Astrocyte (in vitro differentiated cells and primary cell): ENCODE results near the gene CCDC158. TPM values are rescaled to one million over a fixed set of nuclear protein-coding genes. Genes with fewer than 3 reads are reported as not detected.

Experiments
- DNase-seq: peaks from one replicate; pipeline ENCODE4 v3.0.0-alpha.2; 2010; ENCODE audit warnings: low read depth
- FAIRE-seq: peaks from 2 replicates; lab custom pipeline; 2011; peaks lifted over from hg19 to GRCh38; lab: Jason Lieb, UNC
- H2AFZ ChIP-seq: 2 replicates; pipeline ENCODE4 v1.6.0; 2012; ENCODE audit warnings: low read depth, low read length, inconsistent platforms
- H3K27ac ChIP-seq: 2 replicates; pipeline ENCODE4 v1.5.1; 2011; ENCODE audit warnings: low read depth, low read length, inconsistent platforms
- H3K27me3 ChIP-seq: 2 replicates; pipeline ENCODE4 v1.6.0; 2011; ENCODE audit warnings: low read length, inconsistent platforms; ENCODE audit not compliant: insufficient read depth
- H3K36me3 ChIP-seq: 2 replicates; pipeline ENCODE4 v1.5.1; 2011; ENCODE audit warnings: low read length, inconsistent platforms; ENCODE audit not compliant: insufficient read depth
- H3K4me1 ChIP-seq: 2 replicates; pipeline ENCODE4 v1.5.1; 2011; ENCODE audit warnings: low read length, inconsistent platforms; ENCODE audit not compliant: insufficient read depth
- H3K4me2 ChIP-seq: 2 replicates; pipeline ENCODE4 v1.6.0; 2012; ENCODE audit warnings: low read length, inconsistent platforms
- H3K4me3 ChIP-seq: 2 replicates; pipeline ENCODE4 v1.5.1; 2011; ENCODE audit warnings: low read depth, mild to moderate bottlenecking, low read length, inconsistent platforms; ENCODE audit not compliant: insufficient read depth
- H3K79me2 ChIP-seq: 2 replicates; pipeline ENCODE4 v1.6.0; 2012; ENCODE audit warnings: mild to moderate bottlenecking, low read length, inconsistent platforms; ENCODE audit not compliant: insufficient read depth
- H3K9ac ChIP-seq: 2 replicates; pipeline ENCODE4 v1.6.0; 2012; ENCODE audit warnings: mild to moderate bottlenecking, low read length, inconsistent platforms
- H3K9me3 ChIP-seq: 2 replicates; pipeline ENCODE4 v1.5.1; 2012; ENCODE audit warnings: low read depth, mild to moderate bottlenecking, low read length, inconsistent platforms; ENCODE audit not compliant: insufficient read depth
- H4K20me1 ChIP-seq: 2 replicates; pipeline ENCODE4 v1.6.0; 2012; ENCODE audit warnings: low read length, inconsistent platforms; ENCODE audit not compliant: insufficient read depth
- H3K27ac Mint-ChIP-seq: one replicate; pipeline ENCODE4 v1.8.0; 2021; ENCODE audit warnings: mild to moderate bottlenecking, mixed read lengths; ENCODE audit not compliant: unreplicated experiment
- H3K27me3 Mint-ChIP-seq: one replicate; pipeline ENCODE4 v1.8.0; 2021; ENCODE audit warnings: low read depth, mixed read lengths; ENCODE audit not compliant: unreplicated experiment
- H3K36me3 Mint-ChIP-seq: one replicate; pipeline ENCODE4 v1.8.0; 2021; ENCODE audit warnings: low read depth, mixed read lengths; ENCODE audit not compliant: unreplicated experiment
- H3K4me1 Mint-ChIP-seq: one replicate; pipeline ENCODE4 v1.8.0; 2021; ENCODE audit warnings: low read depth, mixed read lengths; ENCODE audit not compliant: unreplicated experiment
- H3K4me3 Mint-ChIP-seq: one replicate; pipeline ENCODE4 v1.8.0; 2021; ENCODE audit warnings: mild to moderate bottlenecking, moderate library complexity, mixed read lengths; ENCODE audit not compliant: unreplicated experiment
- H3K9me3 Mint-ChIP-seq: one replicate; pipeline ENCODE4 v1.8.0; 2021; ENCODE audit warnings: mild to moderate bottlenecking, mixed read lengths; ENCODE audit not compliant: unreplicated experiment
- EZH2 ChIP-seq: IDR thresholded peaks from 2 replicates; pipeline ENCODE4 v1.6.1; 2012; ENCODE audit warnings: mild to moderate bottlenecking, low read length, inconsistent platforms; ENCODE audit not compliant: insufficient read depth
- total RNA-seq: library from RNA; stranded (reverse); gene quantifications from 2 replicates; pipeline ENCODE4 v1.2.1, GENCODE V29; 2021
- TF ChIP-seq, protein P1 (sequence below): IDR thresholded peaks from 2 replicates; pipeline ENCODE4 v1.5.1; 2011; ENCODE audit warnings: low read depth, mild to moderate bottlenecking, inconsistent platforms, low read length, moderate library complexity; ENCODE audit not compliant: insufficient read depth

CCDC158 gene
- total RNA-seq, 1 donor from 2014 or later: not detected

DNA sequence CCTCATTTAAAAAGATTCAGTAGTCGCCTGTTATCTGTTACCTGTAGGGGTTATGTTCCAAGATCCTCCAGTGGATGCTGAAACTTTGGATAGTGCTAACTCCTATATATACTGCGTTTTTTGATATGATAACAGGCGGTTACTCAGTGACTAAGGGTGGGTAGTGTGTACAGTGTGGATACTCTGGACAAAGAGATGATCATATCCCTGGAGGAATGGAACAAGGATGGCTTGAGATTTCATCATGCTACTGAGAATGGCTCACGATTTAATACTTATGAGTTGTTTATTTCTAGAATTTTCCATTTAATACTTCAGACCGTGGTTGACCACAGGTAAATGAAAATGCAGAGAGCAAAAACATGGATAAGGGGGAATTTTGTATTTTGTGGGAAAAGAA, 147.9 kb downstream of the CCDC158 start:
- peaks cover 5% of the 10 kb centered on the region for H3K4me1 Mint-ChIP-seq
- no peak for FAIRE-seq
- no peak overlapping the region for H2AFZ ChIP-seq
- no peak overlapping the region for H3K27ac Mint-ChIP-seq
- H3K9ac ChIP-seq: no peak overlapping the region
- no peaks in the 10 kb centered on the region for H3K36me3 ChIP-seq
- no peaks in the 10 kb centered on the region for H3K9me3 ChIP-seq
- no peak overlapping the region for H3K4me3 Mint-ChIP-seq
- H3K9me3 Mint-ChIP-seq: no peaks in the 10 kb centered on the region
- no peak overlapping the region for H3K4me3 ChIP-seq
- H3K27me3 Mint-ChIP-seq: peaks cover 3% of the 10 kb centered on the region
- H3K4me2 ChIP-seq: no peak overlapping the region
- H3K27ac ChIP-seq: no peak overlapping the region
- DNase-seq: no peak
- no peaks in the 10 kb centered on the region for H3K4me1 ChIP-seq
- peaks cover 13% of the 10 kb centered on the region for H3K27me3 ChIP-seq
- no peaks in the 10 kb centered on the region for H4K20me1 ChIP-seq
- no peaks in the 10 kb centered on the region for H3K79me2 ChIP-seq
- peaks cover 2% of the 10 kb centered on the region for H3K36me3 Mint-ChIP-seq
- TF ChIP-seq, protein P1, sequence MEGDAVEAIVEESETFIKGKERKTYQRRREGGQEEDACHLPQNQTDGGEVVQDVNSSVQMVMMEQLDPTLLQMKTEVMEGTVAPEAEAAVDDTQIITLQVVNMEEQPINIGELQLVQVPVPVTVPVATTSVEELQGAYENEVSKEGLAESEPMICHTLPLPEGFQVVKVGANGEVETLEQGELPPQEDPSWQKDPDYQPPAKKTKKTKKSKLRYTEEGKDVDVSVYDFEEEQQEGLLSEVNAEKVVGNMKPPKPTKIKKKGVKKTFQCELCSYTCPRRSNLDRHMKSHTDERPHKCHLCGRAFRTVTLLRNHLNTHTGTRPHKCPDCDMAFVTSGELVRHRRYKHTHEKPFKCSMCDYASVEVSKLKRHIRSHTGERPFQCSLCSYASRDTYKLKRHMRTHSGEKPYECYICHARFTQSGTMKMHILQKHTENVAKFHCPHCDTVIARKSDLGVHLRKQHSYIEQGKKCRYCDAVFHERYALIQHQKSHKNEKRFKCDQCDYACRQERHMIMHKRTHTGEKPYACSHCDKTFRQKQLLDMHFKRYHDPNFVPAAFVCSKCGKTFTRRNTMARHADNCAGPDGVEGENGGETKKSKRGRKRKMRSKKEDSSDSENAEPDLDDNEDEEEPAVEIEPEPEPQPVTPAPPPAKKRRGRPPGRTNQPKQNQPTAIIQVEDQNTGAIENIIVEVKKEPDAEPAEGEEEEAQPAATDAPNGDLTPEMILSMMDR: no peak

DNA sequence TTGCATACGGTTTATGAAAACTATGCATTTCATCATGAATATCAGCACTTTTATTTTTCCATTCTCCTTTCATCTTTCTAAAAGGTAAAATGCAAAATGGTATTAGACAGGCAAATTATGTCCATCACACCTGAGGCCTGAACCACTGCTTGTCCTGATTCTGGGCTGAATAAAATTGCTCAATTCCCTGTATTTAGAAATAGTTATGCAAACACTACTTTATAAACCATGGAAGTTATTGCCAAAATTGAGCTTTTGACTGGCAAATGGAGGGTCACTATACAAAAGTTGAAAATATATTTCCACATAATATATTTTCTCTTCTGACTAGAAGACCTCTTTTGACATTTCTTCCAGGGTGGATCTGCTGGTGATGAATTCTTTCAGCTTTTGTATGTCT, 148.4 kb downstream of the CCDC158 start:
- Histone ChIP-seq H3K4me2 (no peak overlapping the region), H2AFZ (no peak overlapping the region), H4K20me1 (no peaks in the 10 kb centered on the region), H3K36me3 (no peaks in the 10 kb centered on the region), H3K79me2 (no peaks in the 10 kb centered on the region), H3K4me1 (no peaks in the 10 kb centered on the region), H3K9me3 (no peaks in the 10 kb centered on the region), H3K27me3 (peaks cover 13% of the 10 kb centered on the region), H3K9ac (no peak overlapping the region), H3K27ac (no peak overlapping the region), H3K4me3 (no peak overlapping the region)
- Mint-ChIP-seq H3K4me1 (peaks cover 5% of the 10 kb centered on the region), H3K4me3 (no peak overlapping the region), H3K27ac (no peak overlapping the region), H3K9me3 (no peaks in the 10 kb centered on the region), H3K27me3 (peaks cover 3% of the 10 kb centered on the region), H3K36me3 (peaks cover 2% of the 10 kb centered on the region)
- DNase-seq (no peak), FAIRE-seq (no peak)
- TF ChIP-seq, protein P1: no peak
- no peak for TF ChIP-seq EZH2

DNA sequence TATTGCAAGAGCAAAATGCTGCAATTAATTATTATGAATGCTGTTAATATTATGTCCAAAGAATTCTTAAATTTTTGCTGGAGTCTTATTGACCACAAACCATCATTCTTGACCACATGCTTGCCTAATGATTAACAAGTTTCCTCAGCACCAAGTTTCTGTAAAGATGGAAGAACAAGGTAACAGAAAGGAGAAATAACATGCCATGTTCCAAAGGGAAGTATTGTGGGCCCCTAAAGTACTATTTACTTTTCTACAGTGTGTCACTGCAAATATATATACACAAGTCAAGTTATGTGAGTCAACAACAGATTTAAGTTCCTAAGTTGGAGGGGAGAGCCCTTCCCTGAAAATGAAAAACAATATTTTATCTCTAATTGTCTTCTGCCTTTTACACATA, 148.9 kb downstream of the CCDC158 start:
- Mint-ChIP-seq H3K4me3 (no peak overlapping the region), H3K27ac (no peak overlapping the region), H3K4me1 (peaks cover 5% of the 10 kb centered on the region), H3K9me3 (no peaks in the 10 kb centered on the region), H3K27me3 (peaks cover 3% of the 10 kb centered on the region), H3K36me3 (peaks cover 2% of the 10 kb centered on the region)
- FAIRE-seq (no peak), DNase-seq (no peak)
- H3K4me1 ChIP-seq: no peaks in the 10 kb centered on the region
- H3K79me2 ChIP-seq: no peaks in the 10 kb centered on the region
- TF ChIP-seq, protein P1: no peak
- TF ChIP-seq EZH2: no peak
- peaks cover 13% of the 10 kb centered on the region for H3K27me3 ChIP-seq
- no peak overlapping the region for H3K9ac ChIP-seq
- no peaks in the 10 kb centered on the region for H3K9me3 ChIP-seq
- H3K4me2 ChIP-seq: no peak overlapping the region
- H4K20me1 ChIP-seq: no peaks in the 10 kb centered on the region
- H2AFZ ChIP-seq: no peak overlapping the region
- H3K4me3 ChIP-seq: no peak overlapping the region
- no peak overlapping the region for H3K27ac ChIP-seq
- H3K36me3 ChIP-seq: no peaks in the 10 kb centered on the region
